ENCODE results near the gene DYNC2H1.
"Not testable (repeated sequence)": the region's sequence is repeated elsewhere in the genome, so short reads cannot be mapped to it uniquely, and the experiment has no call there.

Gene DYNC2H1

DNA sequence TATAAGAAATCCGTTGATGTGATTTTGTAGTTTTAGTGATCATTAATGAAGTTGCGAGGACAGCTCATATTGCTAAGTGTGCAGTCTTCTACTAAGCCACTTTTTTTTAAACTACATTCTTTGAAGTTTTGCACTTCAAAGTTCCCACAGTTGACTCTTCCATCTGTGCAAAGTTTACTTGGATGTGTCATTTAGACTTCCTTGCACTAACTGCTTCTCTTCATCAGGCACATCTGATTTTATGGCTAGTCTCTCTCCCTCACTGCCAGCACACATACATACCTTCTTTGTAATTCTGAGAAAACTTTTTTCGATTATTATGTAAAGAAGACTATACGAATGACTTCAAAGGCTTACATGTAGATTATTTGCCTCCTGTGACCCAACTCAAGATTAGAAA is 250.0 kb downstream of the DYNC2H1 start:
- Histone ChIP-seq H2AFZ (ENCODE audit: low read length, unreplicated experiment) (no peak overlapping the region), H3K27me3 (ENCODE audit: insufficient read depth, low read length) (no peaks in the 10 kb centered on the region), H3K4me1 (ENCODE audit: control insufficient read depth, insufficient read depth, low read length, unreplicated experiment) (no peaks in the 10 kb centered on the region), H3K4me3 (ENCODE audit: low read depth, low read length) (no peak overlapping the region), H3K27ac (ENCODE audit: low read depth, low read length) (no peak overlapping the region), H3K36me3 (ENCODE audit: insufficient read depth, low read length) (no peaks in the 10 kb centered on the region), H3K79me2 (ENCODE audit: control insufficient read depth, insufficient read depth, low read length, unreplicated experiment) (no peaks in the 10 kb centered on the region)

DNA sequence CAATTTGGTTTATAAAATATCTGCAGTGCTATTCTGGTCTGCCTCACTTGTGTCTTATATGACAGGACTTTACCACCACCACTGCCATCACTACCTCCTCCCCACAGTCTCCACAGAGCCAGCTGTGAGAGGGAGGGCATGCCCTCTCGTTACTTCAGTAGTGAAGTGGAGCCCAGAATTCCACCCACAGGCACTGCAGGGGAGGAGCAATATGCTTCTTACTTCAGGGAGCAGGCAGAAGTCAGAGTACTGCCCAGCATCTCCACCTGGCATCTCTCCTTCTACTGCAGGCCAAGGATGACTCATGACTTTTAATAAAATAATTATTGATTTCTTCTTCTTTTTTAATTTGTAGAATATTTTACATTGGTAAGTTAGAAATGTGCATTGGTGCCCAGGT is 255.5 kb downstream of the DYNC2H1 start:
- Histone ChIP-seq H3K27ac (ENCODE audit: low read depth, low read length) (no peak overlapping the region), H3K4me3 (ENCODE audit: low read depth, low read length) (no peak overlapping the region), H3K36me3 (ENCODE audit: insufficient read depth, low read length) (no peaks in the 10 kb centered on the region), H2AFZ (ENCODE audit: low read length, unreplicated experiment) (no peak overlapping the region), H3K4me1 (ENCODE audit: control insufficient read depth, insufficient read depth, low read length, unreplicated experiment) (peaks cover 3% of the 10 kb centered on the region), H3K79me2 (ENCODE audit: control insufficient read depth, insufficient read depth, low read length, unreplicated experiment) (no peaks in the 10 kb centered on the region), H3K27me3 (ENCODE audit: insufficient read depth, low read length) (no peaks in the 10 kb centered on the region)

DNA sequence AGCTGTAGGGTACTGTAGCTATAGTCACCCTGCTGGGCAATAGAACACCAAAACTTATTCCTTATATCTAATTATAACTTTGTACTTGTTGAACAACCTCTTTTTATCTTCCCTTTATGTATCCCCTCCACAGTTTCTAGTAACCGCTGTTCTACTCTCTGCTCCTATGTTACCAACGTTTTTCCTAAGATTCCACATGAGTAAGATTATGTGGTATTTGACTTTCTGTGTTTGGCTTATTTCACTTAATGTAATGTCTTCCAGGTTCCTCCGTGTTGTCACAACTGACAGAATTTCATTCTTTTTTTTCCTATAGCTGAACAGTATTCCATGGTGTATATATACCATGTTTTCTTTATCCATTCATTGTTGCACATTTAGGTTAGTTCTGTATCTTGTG is 258.4 kb downstream of the DYNC2H1 start:
- H3K27ac ChIP-seq (ENCODE audit: low read depth, low read length), result no peak overlapping the region
- H2AFZ ChIP-seq (ENCODE audit: low read length, unreplicated experiment), result peak overlapping the region; percentile 21
- no peaks in the 10 kb centered on the region for H3K27me3 ChIP-seq (ENCODE audit: insufficient read depth, low read length)
- H3K4me1 ChIP-seq (ENCODE audit: control insufficient read depth, insufficient read depth, low read length, unreplicated experiment), result peaks cover 3% of the 10 kb centered on the region
- H3K4me3 ChIP-seq (ENCODE audit: low read depth, low read length), result no peak overlapping the region
- H3K36me3 ChIP-seq (ENCODE audit: insufficient read depth, low read length), result peaks cover 12% of the 10 kb centered on the region; the same call in 1 of the 2 replicates
- H3K79me2 ChIP-seq (ENCODE audit: control insufficient read depth, insufficient read depth, low read length, unreplicated experiment), result no peaks in the 10 kb centered on the region

DNA sequence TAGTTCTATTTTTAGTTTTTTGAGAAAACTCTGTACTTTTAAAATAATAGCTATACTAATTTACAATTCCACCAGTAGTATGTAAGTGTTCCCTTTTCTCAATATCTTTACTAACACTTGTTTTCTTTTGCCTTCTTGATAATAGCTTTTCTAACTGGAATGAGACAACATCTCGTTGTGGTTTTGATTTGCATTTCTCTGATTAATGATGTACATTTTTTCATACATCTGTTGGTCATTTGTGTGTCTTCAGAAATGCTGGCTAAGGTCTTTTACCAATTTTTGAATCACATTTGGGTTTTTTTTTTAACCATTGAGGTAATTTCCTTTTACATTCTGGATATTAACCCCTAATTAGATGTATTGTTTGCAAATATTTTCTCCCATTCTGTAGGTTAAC is 258.9 kb downstream of the DYNC2H1 start:
- H3K4me3 ChIP-seq (ENCODE audit: low read depth, low read length), result no peak overlapping the region
- H3K4me1 ChIP-seq (ENCODE audit: control insufficient read depth, insufficient read depth, low read length, unreplicated experiment), result peaks cover 3% of the 10 kb centered on the region
- no peaks in the 10 kb centered on the region for H3K27me3 ChIP-seq (ENCODE audit: insufficient read depth, low read length)
- H3K27ac ChIP-seq (ENCODE audit: low read depth, low read length), result no peak overlapping the region
- peaks cover 13% of the 10 kb centered on the region; the same call in 1 of the 2 replicates for H3K36me3 ChIP-seq (ENCODE audit: insufficient read depth, low read length)
- H3K79me2 ChIP-seq (ENCODE audit: control insufficient read depth, insufficient read depth, low read length, unreplicated experiment), result no peaks in the 10 kb centered on the region
- H2AFZ ChIP-seq (ENCODE audit: low read length, unreplicated experiment), result no peak overlapping the region

DNA sequence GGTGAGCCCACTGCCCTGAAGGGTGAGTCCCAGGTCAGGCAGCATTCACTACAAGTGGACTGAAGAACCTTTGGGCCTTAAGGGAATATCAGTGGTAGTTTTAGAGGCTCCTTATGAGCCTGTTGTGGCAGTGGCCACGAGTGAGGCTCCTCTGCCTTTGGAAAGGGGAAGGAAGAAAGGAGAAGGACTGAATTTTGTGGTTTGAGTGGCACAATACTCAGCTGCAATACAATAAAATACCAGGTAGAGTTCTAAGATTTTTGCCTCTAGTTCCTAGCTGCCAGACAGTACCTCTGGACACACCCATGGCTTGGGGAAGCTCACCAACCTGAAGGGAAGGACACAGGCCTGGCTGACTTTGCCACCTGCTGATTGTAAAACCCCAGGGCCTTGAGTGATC is 260.9 kb downstream of the DYNC2H1 start:
- Histone ChIP-seq H3K36me3 (ENCODE audit: insufficient read depth, low read length) (peaks cover 13% of the 10 kb centered on the region; the same call in 1 of the 2 replicates), H3K4me3 (ENCODE audit: low read depth, low read length) (no peak overlapping the region), H3K79me2 (ENCODE audit: control insufficient read depth, insufficient read depth, low read length, unreplicated experiment) (no peaks in the 10 kb centered on the region), H3K27ac (ENCODE audit: low read depth, low read length) (no peak overlapping the region), H3K27me3 (ENCODE audit: insufficient read depth, low read length) (no peaks in the 10 kb centered on the region), H2AFZ (ENCODE audit: low read length, unreplicated experiment) (no peak overlapping the region), H3K4me1 (ENCODE audit: control insufficient read depth, insufficient read depth, low read length, unreplicated experiment) (peaks cover 3% of the 10 kb centered on the region)

DNA sequence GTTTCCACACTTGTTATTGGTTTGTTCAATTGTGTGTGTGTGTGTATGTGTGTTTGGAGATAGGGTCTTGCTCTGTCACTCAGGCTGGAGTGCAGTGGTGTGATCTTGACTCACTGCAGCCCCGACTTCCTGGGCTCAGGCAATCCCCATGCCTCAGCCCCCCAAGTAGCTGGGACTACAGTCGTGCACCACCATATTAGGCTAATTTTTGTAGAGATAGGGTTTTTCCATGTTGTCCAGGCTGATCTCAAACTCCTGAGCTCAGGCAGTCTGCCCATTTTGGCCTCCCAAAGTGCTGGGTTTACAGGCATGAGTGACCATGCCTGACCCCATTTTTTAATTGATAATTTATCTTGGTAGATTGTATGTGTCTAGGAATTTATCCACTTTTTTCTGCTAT is 263.7 kb downstream of the DYNC2H1 start:
- no peak overlapping the region for H2AFZ ChIP-seq (ENCODE audit: low read length, unreplicated experiment)
- no peaks in the 10 kb centered on the region for H3K27me3 ChIP-seq (ENCODE audit: insufficient read depth, low read length)

DNA sequence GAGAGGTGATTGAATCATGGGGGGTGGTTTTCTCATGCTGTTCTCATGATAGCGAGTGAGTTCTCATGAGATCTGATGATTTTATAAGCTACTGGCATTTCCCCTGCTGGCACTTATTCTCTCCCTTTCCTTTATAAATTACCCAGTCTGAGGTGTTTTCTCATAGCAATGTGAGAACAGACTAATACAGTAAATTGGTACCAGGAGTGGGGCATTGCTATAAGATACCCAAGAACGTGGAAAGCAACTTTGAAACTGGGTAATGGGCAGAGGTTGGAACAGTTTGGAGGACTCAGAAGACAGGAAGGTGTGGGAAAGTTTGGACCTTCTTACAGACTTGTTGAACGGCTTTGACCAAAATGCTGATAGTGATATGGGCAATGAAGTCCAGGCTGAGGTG is 265.0 kb downstream of the DYNC2H1 start:
- H3K27me3 ChIP-seq (ENCODE audit: insufficient read depth, low read length); H2AFZ ChIP-seq (ENCODE audit: low read length, unreplicated experiment); H3K4me1 ChIP-seq (ENCODE audit: control insufficient read depth, insufficient read depth, low read length, unreplicated experiment); H3K4me3 ChIP-seq (ENCODE audit: low read depth, low read length); H3K27ac ChIP-seq (ENCODE audit: low read depth, low read length); H3K79me2 ChIP-seq (ENCODE audit: control insufficient read depth, insufficient read depth, low read length, unreplicated experiment): not testable (repeated sequence)
- H3K36me3 ChIP-seq (ENCODE audit: insufficient read depth, low read length), result peaks cover 13% of the 10 kb centered on the region

More for the DNA sequence above, 263.7 kb downstream of the DYNC2H1 start:
- Histone ChIP-seq H3K4me1 (ENCODE audit: control insufficient read depth, insufficient read depth, low read length, unreplicated experiment) (peaks cover 3% of the 10 kb centered on the region), H3K27ac (ENCODE audit: low read depth, low read length) (no peak overlapping the region), H3K79me2 (ENCODE audit: control insufficient read depth, insufficient read depth, low read length, unreplicated experiment) (no peaks in the 10 kb centered on the region), H3K4me3 (ENCODE audit: low read depth, low read length) (no peak overlapping the region), H3K36me3 (ENCODE audit: insufficient read depth, low read length) (peaks cover 13% of the 10 kb centered on the region)

DNA sequence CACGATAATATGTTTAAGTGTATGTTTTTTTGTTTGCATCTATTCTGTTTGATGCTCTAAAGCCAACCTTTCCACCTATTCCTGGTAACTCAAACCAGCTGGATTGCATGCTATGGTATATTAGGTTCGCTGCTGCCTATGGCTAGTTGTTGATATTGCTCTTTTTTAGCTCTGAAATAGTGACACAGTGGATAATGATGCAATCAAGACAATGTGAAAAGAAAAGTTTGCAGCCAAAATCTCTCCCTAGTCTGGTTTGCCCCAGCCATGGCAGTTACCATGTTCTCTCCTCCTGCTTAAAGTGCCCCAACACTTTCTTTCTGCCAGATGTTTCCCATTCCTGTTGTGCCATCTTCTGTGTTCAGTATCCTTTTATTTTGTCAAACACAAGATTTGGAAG is 269.7 kb downstream of the DYNC2H1 start:
- no peaks in the 10 kb centered on the region for H3K79me2 ChIP-seq (ENCODE audit: control insufficient read depth, insufficient read depth, low read length, unreplicated experiment)

DNA sequence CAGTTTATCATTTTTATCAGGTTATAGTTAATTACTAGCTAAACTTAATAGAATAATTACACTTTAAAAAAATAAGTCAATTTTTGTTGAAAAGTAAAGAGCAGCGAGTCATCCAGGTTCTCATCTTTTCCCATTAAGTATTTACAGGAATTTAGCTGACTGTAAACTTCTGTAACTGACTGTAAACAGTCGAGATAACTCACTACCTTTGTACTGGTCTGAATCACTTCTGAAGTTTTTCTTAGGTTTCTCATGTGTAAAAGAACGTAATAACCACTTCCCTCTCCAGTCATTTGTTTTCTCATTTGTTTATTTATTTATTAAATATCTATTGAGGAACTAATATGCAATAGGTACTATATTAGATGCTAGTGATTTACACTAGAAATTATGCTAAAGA is 270.8 kb downstream of the DYNC2H1 start:
- no peaks in the 10 kb centered on the region for H3K27me3 ChIP-seq (ENCODE audit: insufficient read depth, low read length)

More for the DNA sequence above, 269.7 kb downstream of the DYNC2H1 start:
- Histone ChIP-seq H2AFZ (ENCODE audit: low read length, unreplicated experiment) (no peak overlapping the region), H3K27me3 (ENCODE audit: insufficient read depth, low read length) (no peaks in the 10 kb centered on the region), H3K27ac (ENCODE audit: low read depth, low read length) (no peak overlapping the region), H3K4me3 (ENCODE audit: low read depth, low read length) (no peak overlapping the region), H3K36me3 (ENCODE audit: insufficient read depth, low read length) (no peaks in the 10 kb centered on the region; the same call in 1 of the 2 replicates), H3K4me1 (ENCODE audit: control insufficient read depth, insufficient read depth, low read length, unreplicated experiment) (no peaks in the 10 kb centered on the region)

DNA sequence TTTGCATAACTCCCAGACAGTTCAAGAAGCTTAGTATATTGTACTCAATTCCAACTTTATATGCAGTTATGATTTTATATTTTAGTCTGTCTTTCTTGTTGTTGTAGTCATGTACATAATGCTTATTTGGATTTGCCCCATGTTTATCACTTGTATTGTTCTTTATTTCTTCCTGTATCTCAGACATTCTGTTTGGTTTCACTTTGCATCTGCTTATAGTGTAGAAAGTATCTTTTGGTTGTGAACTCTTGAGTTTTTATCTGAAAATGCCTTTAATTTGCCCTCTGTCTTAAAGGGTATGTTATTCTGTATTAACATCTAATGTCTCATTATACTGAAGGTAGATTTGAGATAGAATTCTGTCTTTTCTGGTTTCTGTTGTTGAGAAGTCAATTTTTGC is 275.4 kb downstream of the DYNC2H1 start:
- Histone ChIP-seq H3K4me1 (ENCODE audit: control insufficient read depth, insufficient read depth, low read length, unreplicated experiment) (no peaks in the 10 kb centered on the region), H3K79me2 (ENCODE audit: control insufficient read depth, insufficient read depth, low read length, unreplicated experiment) (no peaks in the 10 kb centered on the region), H3K27ac (ENCODE audit: low read depth, low read length) (no peak overlapping the region), H3K27me3 (ENCODE audit: insufficient read depth, low read length) (no peaks in the 10 kb centered on the region), H2AFZ (ENCODE audit: low read length, unreplicated experiment) (peak overlapping the region; percentile 23), H3K36me3 (ENCODE audit: insufficient read depth, low read length) (no peaks in the 10 kb centered on the region), H3K4me3 (ENCODE audit: low read depth, low read length) (peak overlapping the region; percentile 63)

More for the DNA sequence above, 270.8 kb downstream of the DYNC2H1 start:
- no peak overlapping the region for H2AFZ ChIP-seq (ENCODE audit: low read length, unreplicated experiment)
- H3K79me2 ChIP-seq (ENCODE audit: control insufficient read depth, insufficient read depth, low read length, unreplicated experiment), result no peaks in the 10 kb centered on the region
- no peak overlapping the region for H3K27ac ChIP-seq (ENCODE audit: low read depth, low read length)
- H3K4me3 ChIP-seq (ENCODE audit: low read depth, low read length), result no peak overlapping the region
- H3K4me1 ChIP-seq (ENCODE audit: control insufficient read depth, insufficient read depth, low read length, unreplicated experiment), result no peaks in the 10 kb centered on the region
- H3K36me3 ChIP-seq (ENCODE audit: insufficient read depth, low read length), result no peaks in the 10 kb centered on the region; the same call in 1 of the 2 replicates

DNA sequence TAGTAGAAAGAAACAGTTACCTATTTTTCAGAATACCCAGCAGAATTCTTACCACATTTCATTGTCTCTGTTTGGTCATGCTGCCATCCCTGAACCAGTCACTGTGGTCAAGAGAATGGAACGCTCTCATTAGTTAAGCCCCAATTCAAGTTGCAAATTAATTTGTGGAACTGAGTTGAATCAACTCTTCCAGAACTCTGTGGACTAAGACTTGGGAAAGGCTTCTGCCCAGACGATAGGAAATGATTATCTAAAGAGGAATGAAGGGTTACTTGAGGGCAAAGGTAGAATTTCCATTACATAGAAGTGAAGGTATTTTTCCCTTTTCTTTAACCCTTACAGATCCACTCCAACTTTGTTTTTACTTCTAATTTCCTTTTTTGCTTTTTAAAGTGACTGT is 286.4 kb downstream of the DYNC2H1 start:
- peaks cover 19% of the 10 kb centered on the region for H3K4me1 ChIP-seq (ENCODE audit: control insufficient read depth, insufficient read depth, low read length, unreplicated experiment)
- no peaks in the 10 kb centered on the region for H3K79me2 ChIP-seq (ENCODE audit: control insufficient read depth, insufficient read depth, low read length, unreplicated experiment)
- peak overlapping the region; percentile 16; the same call in 1 of the 2 replicates for H3K27ac ChIP-seq (ENCODE audit: low read depth, low read length)
- H3K36me3 ChIP-seq (ENCODE audit: insufficient read depth, low read length), result peaks cover 12% of the 10 kb centered on the region
- H3K27me3 ChIP-seq (ENCODE audit: insufficient read depth, low read length), result no peaks in the 10 kb centered on the region
- no peak overlapping the region for H3K4me3 ChIP-seq (ENCODE audit: low read depth, low read length)
- no peak overlapping the region for H2AFZ ChIP-seq (ENCODE audit: low read length, unreplicated experiment)
